ENCODE results near the gene PTGIR. TPM values are rescaled to one million over a fixed set of nuclear protein-coding genes. Genes with fewer than 3 reads are reported as not detected.

Gene PTGIR
- total and polyA plus RNA-seq, 2 experiments from 2014 or later, result 21.1 TPM

DNA sequence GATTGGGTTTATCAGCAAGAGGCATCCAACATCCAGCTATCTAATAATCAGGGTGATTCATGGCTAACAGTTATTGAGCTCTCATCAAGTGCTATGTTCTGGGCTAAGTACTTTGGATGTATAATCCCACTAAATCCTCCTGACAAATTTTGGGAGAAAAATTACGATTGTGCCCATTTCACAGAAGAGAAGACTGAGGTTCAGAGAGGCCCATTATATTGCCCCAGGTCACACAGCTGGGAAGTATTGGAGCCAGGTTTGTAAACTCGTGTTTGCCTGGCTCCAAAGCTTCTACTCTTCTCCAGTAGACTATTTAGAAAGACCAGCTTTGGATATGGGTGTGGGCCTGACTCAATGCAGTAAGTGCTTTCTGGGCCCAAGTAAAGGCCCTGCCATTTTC is 44.6 kb downstream of the PTGIR start:
- TF ChIP-seq EZH2 (IDR thresholded peaks at IDR 0.05; ENCODE audit: insufficient read depth, poor library complexity, severe bottlenecking) (no peak), EZH2phosphoT487 (IDR thresholded peaks at IDR 0.05; ENCODE audit: insufficient read depth, low read depth) (no peak)
- DNase-seq, result no peak
- Histone ChIP-seq H3K4me1 (ENCODE audit: insufficient read depth) (no peaks in the 10 kb centered on the region), H3K9me2 (ENCODE audit: insufficient read depth) (no peaks in the 10 kb centered on the region), H3K79me2 (ENCODE audit: insufficient read depth) (no peaks in the 10 kb centered on the region), H4K20me1 (ENCODE audit: insufficient read depth) (no peaks in the 10 kb centered on the region), H3K27me3 (replicated peaks; ENCODE audit: insufficient read depth) (no peaks in the 10 kb centered on the region), H3K9ac (no peak overlapping the region), H3K27ac (no peak overlapping the region), H2AFZ (no peak overlapping the region), H3F3A (ENCODE audit: insufficient read depth) (no peaks in the 10 kb centered on the region), H3K4me3 (no peak overlapping the region), H3K4me2 (ENCODE audit: unreplicated experiment) (no peak overlapping the region), H3K9me3 (ENCODE audit: low read depth) (no peaks in the 10 kb centered on the region), H3K36me3 (ENCODE audit: low read depth) (no peaks in the 10 kb centered on the region)
- in situ Hi-C loops (cut with MboI), result no loop called here
- WGBS, 2 experiments (ENCODE audit: low coverage in 1 of 2, low lambda C conversion rate in 2 of 2, missing lambda C conversion rate in 2 of 2), result 55 to 63% methylated on average over 2 of the region's 2 CpGs

- Histone ChIP-seq H3K9me2 (ENCODE audit: insufficient read depth) (no peaks in the 10 kb centered on the region), H3K4me3 (no peak overlapping the region), H3K4me2 (ENCODE audit: unreplicated experiment) (peak overlapping the region; percentile 23), H3F3A (ENCODE audit: insufficient read depth) (no peaks in the 10 kb centered on the region), H4K20me1 (ENCODE audit: insufficient read depth) (no peaks in the 10 kb centered on the region), H2AFZ (peak overlapping the region; percentile 36; the same call in 1 of the 2 replicates), H3K9ac (no peak overlapping the region), H3K36me3 (ENCODE audit: low read depth) (no peaks in the 10 kb centered on the region), H3K79me2 (ENCODE audit: insufficient read depth) (no peaks in the 10 kb centered on the region), H3K27ac (no peak overlapping the region), H3K4me1 (ENCODE audit: insufficient read depth) (no peaks in the 10 kb centered on the region), H3K27me3 (replicated peaks; ENCODE audit: insufficient read depth) (no peaks in the 10 kb centered on the region), H3K9me3 (ENCODE audit: low read depth) (no peaks in the 10 kb centered on the region)
- TF ChIP-seq EZH2phosphoT487 (IDR thresholded peaks at IDR 0.05; ENCODE audit: insufficient read depth, low read depth) (no peak), EZH2 (IDR thresholded peaks at IDR 0.05; ENCODE audit: insufficient read depth, poor library complexity, severe bottlenecking) (no peak)
- in situ Hi-C loops (cut with MboI), result no loop called here
- DNase-seq, result peak; percentile 44
- 21 to 26% methylated on average over 8 of the region's 8 CpGs for WGBS, 2 experiments (ENCODE audit: low coverage in 1 of 2, low lambda C conversion rate in 2 of 2, missing lambda C conversion rate in 2 of 2)
Observed at GRCh38 chr19:46579361-46579879, 45.5 kb downstream of the PTGIR start.

- no peak overlapping the region for H3K27ac ChIP-seq
- in situ Hi-C loops (cut with MboI), result no loop called here
- TF ChIP-seq EZH2phosphoT487 (IDR thresholded peaks at IDR 0.05; ENCODE audit: insufficient read depth, low read depth) (no peak), EZH2 (IDR thresholded peaks at IDR 0.05; ENCODE audit: insufficient read depth, poor library complexity, severe bottlenecking) (no peak)
- no peaks in the 10 kb centered on the region for H4K20me1 ChIP-seq (ENCODE audit: insufficient read depth)
- H3K4me3 ChIP-seq, result no peak overlapping the region
- H3K27me3 ChIP-seq (replicated peaks; ENCODE audit: insufficient read depth), result no peaks in the 10 kb centered on the region
- DNase-seq, result no peak
- H3K79me2 ChIP-seq (ENCODE audit: insufficient read depth), result no peaks in the 10 kb centered on the region
- no peak overlapping the region for H3K4me2 ChIP-seq (ENCODE audit: unreplicated experiment)
- H3F3A ChIP-seq (ENCODE audit: insufficient read depth), result no peaks in the 10 kb centered on the region
- no peaks in the 10 kb centered on the region for H3K36me3 ChIP-seq (ENCODE audit: low read depth)
- no peaks in the 10 kb centered on the region for H3K9me2 ChIP-seq (ENCODE audit: insufficient read depth)
- no peaks in the 10 kb centered on the region for H3K4me1 ChIP-seq (ENCODE audit: insufficient read depth)
- H2AFZ ChIP-seq, result no peak overlapping the region
- 81 to 83% methylated on average over 4 of the region's 4 CpGs for WGBS, 2 experiments (ENCODE audit: low coverage in 1 of 2, low lambda C conversion rate in 2 of 2, missing lambda C conversion rate in 2 of 2)
- H3K9me3 ChIP-seq (ENCODE audit: low read depth), result no peaks in the 10 kb centered on the region
- H3K9ac ChIP-seq, result no peak overlapping the region
Observed at GRCh38 chr19:46578450-46578849, 46.4 kb downstream of the PTGIR start.

DNA sequence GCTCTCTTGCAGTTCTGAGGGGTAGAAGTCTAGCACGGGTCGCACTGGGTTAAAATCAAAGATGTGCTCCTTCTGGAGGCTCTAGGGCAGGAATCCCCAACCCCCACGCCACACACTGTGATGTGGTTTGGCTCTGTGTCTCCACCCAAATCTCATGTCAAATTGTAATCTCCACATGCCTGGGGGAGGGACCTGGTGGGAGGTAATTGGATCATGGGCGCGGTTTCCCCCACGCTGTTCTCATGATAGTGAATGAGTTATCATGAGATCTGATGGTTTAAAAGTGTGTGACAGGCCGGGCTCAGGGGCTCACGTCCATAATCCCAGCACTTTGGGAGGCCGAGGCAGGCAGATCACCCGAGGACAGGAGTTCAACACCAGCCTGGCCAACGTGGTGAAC is 50.4 kb downstream of the PTGIR start:
- Histone ChIP-seq H4K20me1 (ENCODE audit: insufficient read depth) (no peaks in the 10 kb centered on the region), H3K4me3 (no peak overlapping the region), H3K9ac (no peak overlapping the region), H3K27ac (no peak overlapping the region), H3K36me3 (ENCODE audit: low read depth) (no peaks in the 10 kb centered on the region), H3F3A (ENCODE audit: insufficient read depth) (no peaks in the 10 kb centered on the region), H3K79me2 (ENCODE audit: insufficient read depth) (no peaks in the 10 kb centered on the region), H3K4me1 (ENCODE audit: insufficient read depth) (no peaks in the 10 kb centered on the region), H3K4me2 (ENCODE audit: unreplicated experiment) (no peak overlapping the region), H3K27me3 (replicated peaks; ENCODE audit: insufficient read depth) (no peaks in the 10 kb centered on the region), H3K9me2 (ENCODE audit: insufficient read depth) (no peaks in the 10 kb centered on the region), H2AFZ (no peak overlapping the region), H3K9me3 (ENCODE audit: low read depth) (no peaks in the 10 kb centered on the region)
- in situ Hi-C loops (cut with MboI), result no loop called here
- no peak for TF ChIP-seq EZH2 (IDR thresholded peaks at IDR 0.05; ENCODE audit: insufficient read depth, poor library complexity, severe bottlenecking)
- no peak for TF ChIP-seq EZH2phosphoT487 (IDR thresholded peaks at IDR 0.05; ENCODE audit: insufficient read depth, low read depth)
- DNase-seq, result no peak
- WGBS, 2 experiments (ENCODE audit: low coverage in 1 of 2, low lambda C conversion rate in 2 of 2, missing lambda C conversion rate in 2 of 2), result 45 to 47% methylated on average over 11 of the region's 11 CpGs
